ENCODE measurements around the gene FMO5. TPM values are rescaled to one million over a fixed set of nuclear protein-coding genes. Genes with fewer than 3 reads are reported as not detected.

FMO5 gene
- total RNA-seq, 4 donors from 2014 or later: 1.2 to 2.9 (median 2.1) TPM

DNA sequence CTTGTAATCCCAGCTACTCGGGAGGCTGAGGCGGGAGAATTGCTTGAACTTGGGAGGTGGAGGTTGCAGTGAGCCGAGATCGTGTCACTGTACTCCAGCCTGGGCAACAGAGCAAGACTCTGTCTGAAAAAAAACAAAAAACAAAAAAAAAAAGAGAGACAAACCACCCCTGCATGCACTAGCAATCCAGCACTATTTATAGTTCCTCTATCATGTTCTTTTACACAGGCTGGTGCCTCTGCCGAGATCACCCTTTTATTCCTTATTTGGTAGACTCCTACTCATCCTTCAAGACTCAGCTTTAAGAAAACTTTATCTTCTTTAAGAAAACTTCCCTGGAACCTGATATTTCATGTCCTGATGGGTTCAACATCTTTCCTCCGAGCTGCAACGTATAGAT, 10.8 kb downstream of the FMO5 start:
- H3K4me1 ChIP-seq: peaks cover 0 to 8% (median 3%) of the 10 kb centered on the region in 4 donors
- H3K36me3 ChIP-seq: peaks cover 0 to 9% (median 3%) of the 10 kb centered on the region in 4 donors
- intact Hi-C loops (cut with DNase I): no loop called here
- no peak for DNase-seq (ENCODE audit: extremely low spot score)
- H3K9me3 ChIP-seq: no peaks in the 10 kb centered on the region
- TF ChIP-seq EP300 (IDR thresholded peaks at IDR 0.05) (no peak), POLR2A (IDR thresholded peaks at IDR 0.05; ENCODE audit: low read depth) (no peak), POLR2AphosphoS5 (IDR thresholded peaks at IDR 0.05) (no peak)
- TF ChIP-seq, protein P1, sequence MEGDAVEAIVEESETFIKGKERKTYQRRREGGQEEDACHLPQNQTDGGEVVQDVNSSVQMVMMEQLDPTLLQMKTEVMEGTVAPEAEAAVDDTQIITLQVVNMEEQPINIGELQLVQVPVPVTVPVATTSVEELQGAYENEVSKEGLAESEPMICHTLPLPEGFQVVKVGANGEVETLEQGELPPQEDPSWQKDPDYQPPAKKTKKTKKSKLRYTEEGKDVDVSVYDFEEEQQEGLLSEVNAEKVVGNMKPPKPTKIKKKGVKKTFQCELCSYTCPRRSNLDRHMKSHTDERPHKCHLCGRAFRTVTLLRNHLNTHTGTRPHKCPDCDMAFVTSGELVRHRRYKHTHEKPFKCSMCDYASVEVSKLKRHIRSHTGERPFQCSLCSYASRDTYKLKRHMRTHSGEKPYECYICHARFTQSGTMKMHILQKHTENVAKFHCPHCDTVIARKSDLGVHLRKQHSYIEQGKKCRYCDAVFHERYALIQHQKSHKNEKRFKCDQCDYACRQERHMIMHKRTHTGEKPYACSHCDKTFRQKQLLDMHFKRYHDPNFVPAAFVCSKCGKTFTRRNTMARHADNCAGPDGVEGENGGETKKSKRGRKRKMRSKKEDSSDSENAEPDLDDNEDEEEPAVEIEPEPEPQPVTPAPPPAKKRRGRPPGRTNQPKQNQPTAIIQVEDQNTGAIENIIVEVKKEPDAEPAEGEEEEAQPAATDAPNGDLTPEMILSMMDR (IDR thresholded peaks at IDR 0.05): no peak
- no peaks in the 10 kb centered on the region for H3K27me3 ChIP-seq
- WGBS: 64% methylated on average over 7 of the region's 7 CpGs
- H3K27ac ChIP-seq (replicated peaks in 1 of 4): no peak overlapping the region
- H3K4me3 ChIP-seq: no peak overlapping the region

DNA sequence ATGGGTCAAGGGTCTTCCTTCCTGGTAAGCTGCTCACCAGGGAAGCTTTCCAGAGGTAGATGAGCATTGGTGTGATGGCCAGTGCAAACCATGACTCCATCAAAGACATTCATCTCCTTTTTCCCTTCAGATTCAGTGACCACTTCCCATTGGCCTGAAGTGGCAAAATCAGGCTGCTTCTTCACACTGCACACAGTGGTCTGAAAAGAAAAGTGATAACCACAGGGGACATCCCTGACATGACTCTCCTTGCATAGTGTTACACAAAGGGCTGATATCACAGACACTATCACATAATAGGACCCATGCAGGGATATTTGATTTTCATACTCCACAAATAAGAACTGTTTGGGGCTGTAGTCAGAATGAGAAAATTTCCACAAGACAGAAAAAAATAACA, 11.9 kb downstream of the FMO5 start:
- Histone ChIP-seq H3K27ac (replicated peaks in 1 of 4) (no peak overlapping the region), H3K9me3 (no peaks in the 10 kb centered on the region), H3K4me3 (no peak overlapping the region), H3K4me1 (peaks cover 0 to 8% (median 3%) of the 10 kb centered on the region in 4 donors), H3K36me3 (peaks cover 0 to 14% (median 3%) of the 10 kb centered on the region in 4 donors), H3K27me3 (no peaks in the 10 kb centered on the region)
- intact Hi-C loops (cut with DNase I): no loop called here
- TF ChIP-seq POLR2AphosphoS5 (IDR thresholded peaks at IDR 0.05) (no peak), POLR2A (IDR thresholded peaks at IDR 0.05; ENCODE audit: low read depth) (no peak), EP300 (IDR thresholded peaks at IDR 0.05) (no peak)
- TF ChIP-seq, protein P1 (IDR thresholded peaks at IDR 0.05): no peak
- no peak for DNase-seq (ENCODE audit: extremely low spot score)

DNA sequence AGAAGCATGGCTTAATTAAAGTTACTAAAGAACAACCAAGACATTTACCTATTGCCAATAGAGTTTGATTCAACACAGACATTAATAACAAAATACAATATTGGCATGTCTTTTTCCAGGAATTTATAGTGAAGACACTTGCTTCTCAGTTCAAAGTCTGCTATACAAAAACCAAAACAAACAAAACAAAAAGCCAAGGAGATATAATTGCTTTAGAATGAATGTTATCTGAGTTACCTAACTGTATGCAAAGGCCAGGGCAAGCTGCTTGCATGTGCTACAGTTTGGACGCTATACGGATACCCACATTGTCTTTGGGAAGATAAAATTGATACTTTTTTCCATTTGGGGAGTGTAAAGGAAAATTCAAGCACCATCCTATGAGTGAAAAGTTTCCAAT, 13.6 kb downstream of the FMO5 start:
- H3K4me1 ChIP-seq: peaks cover 0 to 8% (median 3%) of the 10 kb centered on the region in 4 donors
- H3K27ac ChIP-seq (replicated peaks in 1 of 4): no peak overlapping the region
- H3K4me3 ChIP-seq: no peak overlapping the region
- TF ChIP-seq, protein P1 (IDR thresholded peaks at IDR 0.05): no peak
- no peak for TF ChIP-seq POLR2AphosphoS5 (IDR thresholded peaks at IDR 0.05)
- TF ChIP-seq EP300 (IDR thresholded peaks at IDR 0.05): no peak
- no peak for TF ChIP-seq POLR2A (IDR thresholded peaks at IDR 0.05; ENCODE audit: low read depth)
- no peaks in the 10 kb centered on the region for H3K27me3 ChIP-seq
- DNase-seq (ENCODE audit: extremely low spot score): no peak
- H3K36me3 ChIP-seq: peaks cover 0 to 14% (median 3%) of the 10 kb centered on the region in 4 donors
- H3K9me3 ChIP-seq: no peaks in the 10 kb centered on the region
- intact Hi-C loops (cut with DNase I): no loop called here
- WGBS: 95% methylated on average over 2 of the region's 2 CpGs

DNA sequence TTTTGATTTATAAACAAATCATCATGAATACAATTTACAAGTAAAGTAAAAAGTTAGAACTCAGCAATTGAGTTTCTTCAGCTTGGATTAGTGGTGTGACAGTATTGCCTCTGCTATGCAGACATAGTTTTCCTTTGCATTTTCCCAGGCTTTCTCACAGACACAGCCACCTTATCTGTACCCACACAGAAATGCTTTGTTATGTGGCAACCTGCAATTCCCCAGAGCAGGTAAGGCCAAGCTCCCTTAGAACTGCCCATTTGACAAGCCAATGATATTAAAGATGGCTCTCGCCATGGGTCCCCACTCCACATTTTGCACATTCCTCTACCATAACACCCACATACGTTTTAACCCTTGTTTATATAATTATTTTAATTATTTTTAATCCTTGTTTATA, 14.2 kb downstream of the FMO5 start:
- WGBS: 89% methylated on average over 2 of the region's 2 CpGs
- H3K27ac ChIP-seq (replicated peaks in 1 of 4): no peak overlapping the region
- intact Hi-C loops (cut with DNase I): no loop called here
- peaks cover 0 to 8% (median 3%) of the 10 kb centered on the region in 4 donors for H3K4me1 ChIP-seq
- DNase-seq (ENCODE audit: extremely low spot score): no peak
- peaks cover 0 to 14% (median 3%) of the 10 kb centered on the region in 4 donors for H3K36me3 ChIP-seq
- H3K9me3 ChIP-seq: no peaks in the 10 kb centered on the region
- no peak for TF ChIP-seq EP300 (IDR thresholded peaks at IDR 0.05)
- TF ChIP-seq, protein P1 (IDR thresholded peaks at IDR 0.05): no peak
- TF ChIP-seq POLR2A (IDR thresholded peaks at IDR 0.05; ENCODE audit: low read depth): no peak
- no peak for TF ChIP-seq POLR2AphosphoS5 (IDR thresholded peaks at IDR 0.05)
- H3K4me3 ChIP-seq: no peak overlapping the region
- H3K27me3 ChIP-seq: no peaks in the 10 kb centered on the region

Measured in esophagus muscularis mucosa (tissue), 4 donors.